GM12864 (cell line): Measurements from ENCODE around the gene NBPF1.
"Not testable (repeated sequence)": the region's sequence is repeated elsewhere in the genome, so short reads cannot be mapped to it uniquely, and the experiment has no call there.

Source experiments
- DNase-seq: peaks from one replicate; pipeline ENCODE4 v3.0.0-alpha.2; 2011; ENCODE audit warnings: low read depth
- H3K4me3 ChIP-seq: 2 replicates; pipeline ENCODE4 v1.5.1; 2011; ENCODE audit warnings: mild to moderate bottlenecking, low read depth, low read length, control low read depth
- CTCF ChIP-seq: IDR thresholded peaks from 2 replicates; pipeline ENCODE4 v1.5.1; 2011; ENCODE audit warnings: low read depth, mild to moderate bottlenecking, moderate library complexity, low read length, control low read depth, inconsistent platforms; ENCODE audit errors: missing control alignments

Gene NBPF1

GRCh38 chr1:16644482-16645270 is 31.3 kb upstream of the NBPF1 start:
- peak; percentile 56 for TF ChIP-seq CTCF
- peak overlapping the region; percentile 97 for H3K4me3 ChIP-seq

DNA sequence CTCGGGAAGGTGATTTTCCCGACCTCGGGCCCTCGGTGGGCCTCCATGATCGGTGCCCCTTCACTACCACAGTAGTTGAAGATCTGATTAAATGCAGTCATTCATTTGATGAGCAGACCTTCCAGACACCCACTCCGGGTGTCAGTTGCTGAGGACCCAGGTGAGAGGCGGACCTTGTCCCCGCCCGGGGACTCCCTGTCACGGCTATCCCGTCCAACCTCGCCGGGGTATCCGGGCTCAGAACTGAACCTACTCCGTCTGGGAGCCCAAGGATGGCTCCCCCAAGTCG is 30.8 kb upstream of the NBPF1 start:
- H3K4me3 ChIP-seq = peak overlapping the region; percentile 97
- TF ChIP-seq CTCF = no peak
- no peak for DNase-seq

More at GRCh38 chr1:16644482-16645270, 31.3 kb upstream of the NBPF1 start:
- peak; percentile 75 for DNase-seq

- peak overlapping the region; percentile 97 for H3K4me3 ChIP-seq
- not testable (repeated sequence) for DNase-seq
These were observed 30.3 kb upstream of the NBPF1 start for GRCh38 chr1:16643476-16644192.

- DNase-seq, H3K4me3 ChIP-seq: not testable (repeated sequence)
These were observed 29.6 kb upstream of the NBPF1 start for GRCh38 chr1:16643001-16643411.

- not testable (repeated sequence) for DNase-seq, H3K4me3 ChIP-seq
These were observed 28.9 kb upstream of the NBPF1 start for GRCh38 chr1:16642025-16642966.

GRCh38 chr1:16641159-16641975 is 28.0 kb upstream of the NBPF1 start:
- not testable (repeated sequence) for DNase-seq, H3K4me3 ChIP-seq

- DNase-seq, H3K4me3 ChIP-seq: not testable (repeated sequence)
These were observed 26.0 kb upstream of the NBPF1 start for GRCh38 chr1:16639091-16640031.

- not testable (repeated sequence) for H3K4me3 ChIP-seq, DNase-seq
These were observed 24.8 kb upstream of the NBPF1 start for GRCh38 chr1:16637941-16638778.

DNA sequence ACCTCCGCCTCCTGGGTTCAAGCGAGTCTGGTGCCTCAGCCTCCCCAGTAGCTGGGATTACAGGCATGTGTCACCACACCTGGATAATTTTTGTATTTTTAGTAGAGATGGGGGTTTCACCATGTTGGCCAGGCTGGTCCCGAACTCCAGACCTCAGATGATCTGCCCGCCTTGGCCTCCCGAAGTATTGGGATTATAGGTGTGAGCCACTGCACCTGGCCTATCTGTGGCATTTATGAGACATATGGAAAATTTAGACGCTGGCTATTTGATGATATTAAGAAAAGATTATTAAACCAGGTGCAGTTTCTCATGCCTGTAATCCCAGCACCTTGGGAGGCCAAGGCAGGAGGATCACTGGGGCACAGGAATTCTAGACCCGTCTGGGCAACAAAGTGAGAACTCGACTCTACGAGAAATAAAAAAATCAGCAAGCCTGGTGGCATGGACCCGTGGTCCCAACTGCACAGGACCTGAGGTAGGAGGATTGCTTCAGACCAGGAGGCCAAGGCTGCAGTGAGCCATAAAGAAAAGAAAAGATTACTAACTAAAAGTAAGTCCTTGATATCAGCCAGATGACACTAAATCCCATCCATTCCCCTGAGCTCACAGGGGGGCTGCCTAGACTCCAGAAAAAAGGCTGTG is 23.3 kb upstream of the NBPF1 start:
- not testable (repeated sequence) for DNase-seq, H3K4me3 ChIP-seq

DNA sequence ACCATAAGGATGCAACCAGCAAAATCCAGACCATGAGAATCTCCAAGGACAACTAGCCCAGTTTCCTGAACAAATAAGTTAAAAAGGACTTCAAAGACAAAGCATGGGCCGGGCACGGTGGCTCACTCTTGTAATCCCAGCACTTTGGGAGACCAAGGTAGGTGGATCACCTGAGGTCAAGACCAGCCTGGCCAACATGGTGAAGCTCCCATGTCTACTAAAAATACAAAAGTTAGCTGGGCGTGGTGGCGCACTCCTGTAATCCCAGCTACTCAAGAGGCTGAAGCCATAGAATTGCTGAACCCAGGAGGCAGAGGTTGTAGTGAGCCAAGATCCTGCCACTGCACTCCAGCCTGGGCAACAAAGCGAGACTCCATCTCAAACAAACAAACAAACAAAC is 22.6 kb upstream of the NBPF1 start:
- not testable (repeated sequence) for DNase-seq, H3K4me3 ChIP-seq

- not testable (repeated sequence) for H3K4me3 ChIP-seq, DNase-seq
These were observed 20.3 kb upstream of the NBPF1 start for GRCh38 chr1:16633540-16634282.

GRCh38 chr1:16632044-16632850 is 18.9 kb upstream of the NBPF1 start:
- H3K4me3 ChIP-seq, DNase-seq: not testable (repeated sequence)
